ENCODE measurements around the gene PXK. TPM values are rescaled to one million over a fixed set of nuclear protein-coding genes. Genes with fewer than 3 reads are reported as not detected.

PXK gene
- total RNA-seq, 1 experiment from 2014 or later: 4.4 TPM

DNA sequence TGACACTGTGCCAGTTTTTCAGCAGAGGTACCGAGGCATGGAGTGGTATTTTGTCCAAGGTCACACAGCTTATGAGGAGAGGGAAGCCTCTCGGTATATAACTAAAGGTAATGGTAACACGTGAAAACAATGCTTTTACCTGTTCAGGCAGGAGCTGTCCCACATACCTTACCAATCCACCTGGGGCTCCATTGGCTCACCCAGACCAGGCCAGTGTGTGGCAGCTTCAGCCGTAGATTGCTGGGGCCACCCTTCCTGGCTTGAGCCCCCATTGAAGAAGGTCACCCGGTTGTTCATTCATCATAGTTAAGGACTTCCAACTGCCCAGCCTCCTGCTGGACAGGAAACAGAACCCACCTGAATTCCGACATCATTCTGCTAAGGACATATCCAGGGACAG lies 35.8 kb upstream of the PXK start:
- no peaks in the 10 kb centered on the region for H3K27me3 ChIP-seq (ENCODE audit: insufficient read depth, low read depth)
- H3K9me3 ChIP-seq (ENCODE audit: insufficient read depth, low read depth): no peaks in the 10 kb centered on the region
- H3F3A ChIP-seq (ENCODE audit: insufficient read depth, low read depth): no peaks in the 10 kb centered on the region
- no peaks in the 10 kb centered on the region for H4K20me1 ChIP-seq (ENCODE audit: insufficient read depth)
- no peak overlapping the region for H2AFZ ChIP-seq
- POLR2A ChIA-PET (ENCODE audit: unreplicated experiment): no interaction called here
- DNase-seq: no peak
- intact Hi-C loops (cut with micrococcal nuclease; ENCODE audit: unreplicated experiment): no loop called here
- no peak overlapping the region for H3K27ac ChIP-seq
- H3K4me3 ChIP-seq: no peak overlapping the region
- CTCF ChIA-PET: interaction anchor here (0.6 kb wide), 1 partner anchor 264 kb away, joined by 3 read pairs; no protein-coding TSS in a partner anchor
- no peaks in the 10 kb centered on the region for H3K4me1 ChIP-seq (replicated peaks; ENCODE audit: insufficient read depth)
- H3K36me3 ChIP-seq (ENCODE audit: low read depth): no peaks in the 10 kb centered on the region
- no peaks in the 10 kb centered on the region for H3K9me2 ChIP-seq (ENCODE audit: insufficient read depth)
- no peak overlapping the region for H3K4me2 ChIP-seq
- no TSS peak for BruUV-seq (replicated peaks)
- H3K79me2 ChIP-seq (ENCODE audit: low read depth): no peaks in the 10 kb centered on the region
- TF ChIP-seq, protein P1, sequence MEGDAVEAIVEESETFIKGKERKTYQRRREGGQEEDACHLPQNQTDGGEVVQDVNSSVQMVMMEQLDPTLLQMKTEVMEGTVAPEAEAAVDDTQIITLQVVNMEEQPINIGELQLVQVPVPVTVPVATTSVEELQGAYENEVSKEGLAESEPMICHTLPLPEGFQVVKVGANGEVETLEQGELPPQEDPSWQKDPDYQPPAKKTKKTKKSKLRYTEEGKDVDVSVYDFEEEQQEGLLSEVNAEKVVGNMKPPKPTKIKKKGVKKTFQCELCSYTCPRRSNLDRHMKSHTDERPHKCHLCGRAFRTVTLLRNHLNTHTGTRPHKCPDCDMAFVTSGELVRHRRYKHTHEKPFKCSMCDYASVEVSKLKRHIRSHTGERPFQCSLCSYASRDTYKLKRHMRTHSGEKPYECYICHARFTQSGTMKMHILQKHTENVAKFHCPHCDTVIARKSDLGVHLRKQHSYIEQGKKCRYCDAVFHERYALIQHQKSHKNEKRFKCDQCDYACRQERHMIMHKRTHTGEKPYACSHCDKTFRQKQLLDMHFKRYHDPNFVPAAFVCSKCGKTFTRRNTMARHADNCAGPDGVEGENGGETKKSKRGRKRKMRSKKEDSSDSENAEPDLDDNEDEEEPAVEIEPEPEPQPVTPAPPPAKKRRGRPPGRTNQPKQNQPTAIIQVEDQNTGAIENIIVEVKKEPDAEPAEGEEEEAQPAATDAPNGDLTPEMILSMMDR (conservative IDR thresholded peaks at IDR 0.05): no peak
- no peak for TF ChIP-seq EZH2 (IDR thresholded peaks at IDR 0.05; ENCODE audit: low read depth)

DNA sequence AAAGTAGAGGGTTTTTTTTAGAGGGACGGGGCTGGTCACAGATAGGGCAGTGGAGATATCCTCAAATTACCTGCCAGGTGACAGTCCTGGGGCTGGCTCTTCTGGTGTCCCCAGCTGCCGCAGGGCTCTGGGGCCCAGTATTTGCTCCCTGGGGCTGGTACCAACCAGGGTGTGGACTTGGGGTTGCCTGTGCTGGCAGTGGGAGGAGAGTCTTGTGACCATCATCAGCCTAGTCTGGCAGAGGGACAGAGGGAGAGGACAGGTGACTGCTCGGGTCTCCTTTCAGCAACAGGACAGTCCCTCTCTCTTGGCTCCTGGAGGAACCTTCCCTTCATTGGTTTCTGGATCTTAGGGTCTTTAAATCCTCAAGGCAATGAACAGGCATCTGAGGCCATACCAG lies 34.5 kb upstream of the PXK start:
- Histone ChIP-seq H3K27ac (no peak overlapping the region), H3F3A (ENCODE audit: insufficient read depth, low read depth) (no peaks in the 10 kb centered on the region), H3K4me3 (no peak overlapping the region), H4K20me1 (ENCODE audit: insufficient read depth) (no peaks in the 10 kb centered on the region), H3K9me3 (ENCODE audit: insufficient read depth, low read depth) (no peaks in the 10 kb centered on the region), H3K9me2 (ENCODE audit: insufficient read depth) (no peaks in the 10 kb centered on the region), H3K79me2 (ENCODE audit: low read depth) (no peaks in the 10 kb centered on the region), H2AFZ (no peak overlapping the region), H3K4me1 (replicated peaks; ENCODE audit: insufficient read depth) (no peaks in the 10 kb centered on the region), H3K36me3 (ENCODE audit: low read depth) (no peaks in the 10 kb centered on the region), H3K4me2 (no peak overlapping the region), H3K27me3 (ENCODE audit: insufficient read depth, low read depth) (no peaks in the 10 kb centered on the region)
- TF ChIP-seq, protein P1 (conservative IDR thresholded peaks at IDR 0.05): no peak
- no peak for TF ChIP-seq EZH2 (IDR thresholded peaks at IDR 0.05; ENCODE audit: low read depth)
- ChIA-PET CTCF (interaction anchor here (0.6 kb wide), 1 partner anchor 87 kb away, joined by 4 read pairs; no protein-coding TSS in a partner anchor), POLR2A (ENCODE audit: unreplicated experiment) (interaction anchor here (0.5 kb wide), 1 partner anchor 1291 kb away, joined by 4 read pairs; no protein-coding TSS in a partner anchor)
- DNase-seq: no peak
- BruUV-seq (replicated peaks): no TSS peak
- intact Hi-C loops (cut with micrococcal nuclease; ENCODE audit: unreplicated experiment): no loop called here

DNA sequence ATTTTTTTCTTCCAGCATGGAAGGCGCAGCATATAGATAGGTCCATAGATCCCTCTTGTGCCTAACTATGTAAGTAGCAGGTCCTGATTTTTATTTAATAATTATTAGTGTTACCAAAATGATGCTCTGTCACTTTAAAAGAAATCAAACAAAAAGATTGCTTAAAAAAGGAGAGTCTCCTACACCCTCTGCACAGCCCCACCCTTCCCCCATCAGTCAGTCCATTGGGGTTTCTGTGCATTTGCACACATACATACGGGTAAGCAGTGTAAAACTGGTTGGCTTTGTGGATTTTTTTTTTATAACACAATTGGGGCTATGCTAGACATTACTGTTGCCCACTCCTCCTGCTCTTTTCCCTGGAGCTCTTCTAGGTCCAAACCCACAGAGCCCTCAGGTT lies 33.6 kb upstream of the PXK start:
- no peaks in the 10 kb centered on the region for H3K79me2 ChIP-seq (ENCODE audit: low read depth)
- no peaks in the 10 kb centered on the region for H3K27me3 ChIP-seq (ENCODE audit: insufficient read depth, low read depth)
- no peak overlapping the region for H3K4me3 ChIP-seq
- no peak for TF ChIP-seq EZH2 (IDR thresholded peaks at IDR 0.05; ENCODE audit: low read depth)
- TF ChIP-seq, protein P1 (conservative IDR thresholded peaks at IDR 0.05): no peak
- no TSS peak for BruUV-seq (replicated peaks)
- ChIA-PET CTCF (interaction anchor here (0.6 kb wide), 2 partner anchors 199 to 260 kb away, joined by 7 to 9 read pairs; no protein-coding TSS in a partner anchor), POLR2A (ENCODE audit: unreplicated experiment) (no interaction called here)
- H3K4me2 ChIP-seq: no peak overlapping the region
- no peak for DNase-seq
- no peaks in the 10 kb centered on the region for H3F3A ChIP-seq (ENCODE audit: insufficient read depth, low read depth)
- no peak overlapping the region for H2AFZ ChIP-seq
- no peaks in the 10 kb centered on the region for H3K4me1 ChIP-seq (replicated peaks; ENCODE audit: insufficient read depth)
- intact Hi-C loops (cut with micrococcal nuclease; ENCODE audit: unreplicated experiment): no loop called here
- no peaks in the 10 kb centered on the region for H3K9me2 ChIP-seq (ENCODE audit: insufficient read depth)
- no peaks in the 10 kb centered on the region for H3K36me3 ChIP-seq (ENCODE audit: low read depth)
- H4K20me1 ChIP-seq (ENCODE audit: insufficient read depth): no peaks in the 10 kb centered on the region
- H3K9me3 ChIP-seq (ENCODE audit: insufficient read depth, low read depth): no peaks in the 10 kb centered on the region
- H3K27ac ChIP-seq: no peak overlapping the region
